H9 (cell line): Measurements from ENCODE around the gene PPP1R2C. TPM values are rescaled to one million over a fixed set of nuclear protein-coding genes. Genes with fewer than 3 reads are reported as not detected.

ENCODE experiments used
- DNase-seq: peaks from one replicate; pipeline ENCODE4 v3.0.0-alpha.2; 2017
- H2AFZ ChIP-seq: one replicate; pipeline ENCODE4 v1.6.1; 2013; ENCODE audit warnings: mild to moderate bottlenecking, low read length, control low read depth, moderate library complexity
- H2AK5ac ChIP-seq: 2 replicates; pipeline ENCODE4 v1.6.1; 2013; ENCODE audit warnings: low read length, control low read depth, mixed read lengths; ENCODE audit not compliant: insufficient read length
- H2BK120ac ChIP-seq: one replicate; pipeline ENCODE4 v1.6.1; 2013; ENCODE audit warnings: low read depth, mild to moderate bottlenecking, low read length, control low read depth, inconsistent platforms; ENCODE audit not compliant: poor library complexity, severe bottlenecking
- H2BK12ac ChIP-seq: 2 replicates; pipeline ENCODE4 v1.6.1; 2013; ENCODE audit warnings: low read length, control low read depth, mixed read lengths, low read depth; ENCODE audit not compliant: insufficient read length
- H2BK15ac ChIP-seq: 2 replicates; pipeline ENCODE4 v1.6.1; 2013; ENCODE audit warnings: low read depth, low read length, control low read depth
- H2BK20ac ChIP-seq: one replicate; pipeline ENCODE4 v1.6.1; 2013; ENCODE audit warnings: low read depth, mild to moderate bottlenecking, low read length, control low read depth, inconsistent platforms; ENCODE audit not compliant: poor library complexity, severe bottlenecking
- H2BK5ac ChIP-seq: 2 replicates; pipeline ENCODE4 v1.6.1; 2013; ENCODE audit warnings: low read length, control low read depth, mixed read lengths; ENCODE audit not compliant: insufficient read length
- H3K14ac ChIP-seq: 2 replicates; pipeline ENCODE4 v1.6.1; 2013; ENCODE audit warnings: low read length, control low read depth; ENCODE audit not compliant: insufficient read depth
- H3K18ac ChIP-seq: 2 replicates; pipeline ENCODE4 v1.6.1; 2013; ENCODE audit warnings: low read depth, mild to moderate bottlenecking, mixed read lengths, low read length, control low read depth; ENCODE audit not compliant: insufficient read length
- H3K23ac ChIP-seq: 2 replicates; pipeline ENCODE4 v1.6.1; 2013; ENCODE audit warnings: low read length, control low read depth, mixed read lengths, low read depth; ENCODE audit not compliant: insufficient read length
- H3K23me2 ChIP-seq: 2 replicates; pipeline ENCODE4 v1.6.1; 2013; ENCODE audit warnings: low read depth, mild to moderate bottlenecking, mixed read lengths, low read length, control low read depth; ENCODE audit not compliant: insufficient read length, poor library complexity, severe bottlenecking
- H3K27ac ChIP-seq: 2 replicates; pipeline ENCODE4 v1.5.1; 2013; ENCODE audit warnings: low read length, control low read depth, mixed read lengths, low read depth; ENCODE audit not compliant: insufficient read length
- H3K27me3 ChIP-seq: 2 replicates; pipeline ENCODE4 v1.6.1; 2013; ENCODE audit warnings: low read length, control low read depth, inconsistent platforms; ENCODE audit not compliant: insufficient read depth
- H3K4ac ChIP-seq: 2 replicates; pipeline ENCODE4 v1.6.1; 2013; ENCODE audit warnings: low read depth, mild to moderate bottlenecking, control low read depth, inconsistent platforms, low read length, moderate library complexity
- H3K4me1 ChIP-seq: 2 replicates; pipeline ENCODE4 v1.6.1; 2013; ENCODE audit warnings: low read length, control low read depth, inconsistent platforms; ENCODE audit not compliant: insufficient read depth
- H3K4me2 ChIP-seq: 2 replicates; pipeline ENCODE4 v1.6.1; 2013; ENCODE audit warnings: low read length, control low read depth, mixed read lengths; ENCODE audit not compliant: insufficient read length, insufficient read depth
- H3K56ac ChIP-seq: 2 replicates; pipeline ENCODE4 v1.6.1; 2013; ENCODE audit warnings: low read depth, mild to moderate bottlenecking, mixed read lengths, low read length, control low read depth; ENCODE audit not compliant: insufficient read length
- H3K79me1 ChIP-seq: 2 replicates; pipeline ENCODE4 v1.6.1; 2013; ENCODE audit warnings: low read depth, mild to moderate bottlenecking, moderate library complexity, low read length, control low read depth, inconsistent platforms; ENCODE audit not compliant: insufficient read depth, poor library complexity, severe bottlenecking
- H3K79me2 ChIP-seq: 2 replicates; pipeline ENCODE4 v1.6.1; 2013; ENCODE audit warnings: low read length, control low read depth, inconsistent platforms; ENCODE audit not compliant: insufficient read depth
- H3K9ac ChIP-seq: 2 replicates; pipeline ENCODE4 v1.6.1; 2013; ENCODE audit warnings: low read length, control low read depth, mixed read lengths; ENCODE audit not compliant: insufficient read length; ENCODE audit errors: extremely low read depth
- H3K9me3 ChIP-seq: one replicate; pipeline ENCODE4 v1.6.1; 2013; ENCODE audit warnings: low read depth, low read length, inconsistent platforms; ENCODE audit not compliant: control insufficient read depth
- H3T11ph ChIP-seq: one replicate; pipeline ENCODE4 v1.6.1; 2013; ENCODE audit warnings: mild to moderate bottlenecking, low read length, control low read depth, inconsistent platforms
- H4K20me1 ChIP-seq: one replicate; pipeline ENCODE4 v1.6.1; 2013; ENCODE audit not compliant: control insufficient read depth, insufficient read length, insufficient read depth
- H4K5ac ChIP-seq: 2 replicates; pipeline ENCODE4 v1.6.1; 2013; ENCODE audit warnings: low read depth, mild to moderate bottlenecking, mixed read lengths, low read length, control low read depth; ENCODE audit not compliant: insufficient read length
- H4K8ac ChIP-seq: replicated peaks from 2 replicates; pipeline ENCODE4 v1.6.1; 2013; ENCODE audit warnings: low read length, control low read depth, mixed read lengths, low read depth; ENCODE audit not compliant: insufficient read length
- H4K91ac ChIP-seq: 2 replicates; pipeline ENCODE4 v1.6.1; 2013; ENCODE audit warnings: low read depth, mild to moderate bottlenecking, moderate library complexity, mixed read lengths, low read length, control low read depth; ENCODE audit not compliant: insufficient read length
- H3K27ac Mint-ChIP-seq, 3 experiments: 2 replicates in 2 of 3; 3 replicates in 1 of 3; pipeline ENCODE4 v1.8.0; 2020 to 2021; ENCODE audit warnings: mixed read lengths in 3 of 3, mild to moderate bottlenecking in 1 of 3, moderate library complexity in 1 of 3
- H3K27me3 Mint-ChIP-seq: 2 replicates; pipeline ENCODE4 v1.8.0; 2021; ENCODE audit warnings: low read depth, mild to moderate bottlenecking, moderate library complexity, mixed read lengths
- H3K36me3 Mint-ChIP-seq, 3 experiments: 2 replicates in 2 of 3; 3 replicates in 1 of 3; pipeline ENCODE4 v1.8.0; 2020 to 2021; ENCODE audit warnings: low read depth in 3 of 3, mixed read lengths in 3 of 3; ENCODE audit not compliant: insufficient read depth in 1 of 3
- H3K4me1 Mint-ChIP-seq, 2 experiments: 2 replicates each; pipeline ENCODE4 v1.8.0; 2020; ENCODE audit warnings: mixed read lengths in 2 of 2
- H3K4me3 Mint-ChIP-seq, 2 experiments: 2 replicates in 1 of 2; 3 replicates in 1 of 2; pipeline ENCODE4 v1.8.0; 2020 to 2021; ENCODE audit warnings: mild to moderate bottlenecking in 2 of 2, mixed read lengths in 2 of 2, moderate library complexity in 1 of 2
- H3K9me3 Mint-ChIP-seq, 2 experiments: 2 replicates in 1 of 2; 3 replicates in 1 of 2; pipeline ENCODE4 v1.8.0; 2020; ENCODE audit warnings: mild to moderate bottlenecking in 2 of 2, mixed read lengths in 2 of 2, moderate library complexity in 1 of 2
- WGBS: extraction: QIAGEN DNeasy Blood & Tissue Kit; methylation state at CpG from one replicate; pipeline ENCODE4 v1.1.7; 2013; ENCODE audit warnings: missing lambda C conversion rate, low lambda C conversion rate, mixed read lengths; ENCODE audit not compliant: insufficient read length; ENCODE audit errors: extremely low coverage; 5-methylcytosine and 5-hydroxymethylcytosine counted together
- total RNA-seq: library from RNA; stranded (reverse); gene quantifications from 2 replicates; pipeline ENCODE4 v1.2.1, GENCODE V29; 2021
- TF ChIP-seq, protein P1 (sequence below): fragments of 200-600 bp; sonication (generic); conservative IDR thresholded peaks from 3 replicates; pipeline ENCODE4 v1.8.0; 2021; ENCODE audit warnings: antibody characterized with exemption, mild to moderate bottlenecking

PPP1R2C gene
- total RNA-seq, 1 experiment from 2014 or later = not detected

- Histone ChIP-seq H3K27ac (no peak overlapping the region), H4K5ac (no peak overlapping the region), H3K27me3 (no peaks in the 10 kb centered on the region), H4K20me1 (no peaks in the 10 kb centered on the region), H3K79me1 (no peaks in the 10 kb centered on the region), H3K14ac (no peak overlapping the region), H3T11ph (no peak overlapping the region), H3K23me2 (no peaks in the 10 kb centered on the region), H2BK5ac (no peak overlapping the region), H2AK5ac (no peak overlapping the region), H3K4me2 (no peak overlapping the region), H3K79me2 (no peaks in the 10 kb centered on the region), H3K23ac (no peak overlapping the region), H4K8ac (no peak overlapping the region), H2AFZ (no peak overlapping the region), H3K4ac (no peak overlapping the region), H4K91ac (no peak overlapping the region), H2BK15ac (no peak overlapping the region), H3K56ac (no peak overlapping the region), H3K18ac (no peak overlapping the region), H2BK12ac (no peak overlapping the region), H3K9ac (no peak overlapping the region), H2BK20ac (no peak overlapping the region), H2BK120ac (no peak overlapping the region), H3K4me1 (no peaks in the 10 kb centered on the region; the same call in 1 of the 2 replicates), H3K9me3 (no peaks in the 10 kb centered on the region)
- H3K36me3 Mint-ChIP-seq = peaks cover 0 to 12% (median 9%) of the 10 kb centered on the region in 3 experiments; a peak in 5 of 7 replicates
- WGBS = no CpG with 5 or more reads among the region's 2 CpGs
- DNase-seq = no peak
- TF ChIP-seq, protein P1, sequence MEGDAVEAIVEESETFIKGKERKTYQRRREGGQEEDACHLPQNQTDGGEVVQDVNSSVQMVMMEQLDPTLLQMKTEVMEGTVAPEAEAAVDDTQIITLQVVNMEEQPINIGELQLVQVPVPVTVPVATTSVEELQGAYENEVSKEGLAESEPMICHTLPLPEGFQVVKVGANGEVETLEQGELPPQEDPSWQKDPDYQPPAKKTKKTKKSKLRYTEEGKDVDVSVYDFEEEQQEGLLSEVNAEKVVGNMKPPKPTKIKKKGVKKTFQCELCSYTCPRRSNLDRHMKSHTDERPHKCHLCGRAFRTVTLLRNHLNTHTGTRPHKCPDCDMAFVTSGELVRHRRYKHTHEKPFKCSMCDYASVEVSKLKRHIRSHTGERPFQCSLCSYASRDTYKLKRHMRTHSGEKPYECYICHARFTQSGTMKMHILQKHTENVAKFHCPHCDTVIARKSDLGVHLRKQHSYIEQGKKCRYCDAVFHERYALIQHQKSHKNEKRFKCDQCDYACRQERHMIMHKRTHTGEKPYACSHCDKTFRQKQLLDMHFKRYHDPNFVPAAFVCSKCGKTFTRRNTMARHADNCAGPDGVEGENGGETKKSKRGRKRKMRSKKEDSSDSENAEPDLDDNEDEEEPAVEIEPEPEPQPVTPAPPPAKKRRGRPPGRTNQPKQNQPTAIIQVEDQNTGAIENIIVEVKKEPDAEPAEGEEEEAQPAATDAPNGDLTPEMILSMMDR = no peak
- H3K27me3 Mint-ChIP-seq = no peaks in the 10 kb centered on the region
- H3K4me3 Mint-ChIP-seq = no peak overlapping the region
- H3K9me3 Mint-ChIP-seq = peaks cover 0 to 45% of the 10 kb centered on the region in 2 experiments; a peak in 4 of 5 replicates
- no peak overlapping the region for H3K27ac Mint-ChIP-seq
- H3K4me1 Mint-ChIP-seq = peaks cover 8 to 10% of the 10 kb centered on the region in 2 experiments
These were observed 31.4 kb downstream of the PPP1R2C start for GRCh38 chrX:42746606-42747005.
